GM21381 (cell line): ENCODE results near the gene TBC1D23.
A peak's percentile ranks its signal among the peaks of the same experiment; 100 is the strongest.
"Not testable (repeated sequence)": the region's sequence is repeated elsewhere in the genome, so short reads cannot be mapped to it uniquely, and the experiment has no call there.

Source experiments
- ATAC-seq: cut with Tn5 transposase; IDR thresholded peaks from one replicate; pipeline ENCODE4 v1.9.1; 2021; ENCODE audit warnings: mild to moderate bottlenecking, moderate library complexity; ENCODE audit not compliant: unreplicated experiment

Gene TBC1D23

GRCh38 chr3:100295089-100295488, 34.3 kb downstream of the TBC1D23 start:
- ATAC-seq = no peak

- no peak for ATAC-seq
Observed at GRCh38 chr3:100297784-100298183, 37.0 kb downstream of the TBC1D23 start.

- ATAC-seq = no peak
Observed at GRCh38 chr3:100299016-100299415, 38.2 kb downstream of the TBC1D23 start.

- no peak for ATAC-seq
Observed at GRCh38 chr3:100306695-100307094, 45.9 kb downstream of the TBC1D23 start.

GRCh38 chr3:100310355-100310965, 49.7 kb downstream of the TBC1D23 start:
- ATAC-seq = no peak

- no peak for ATAC-seq
Observed at GRCh38 chr3:100311011-100311410, 50.2 kb downstream of the TBC1D23 start.

- ATAC-seq = peak; percentile 64
Observed at GRCh38 chr3:100316641-100317069, 55.9 kb downstream of the TBC1D23 start.

- ATAC-seq = peak; percentile 76
Observed at GRCh38 chr3:100317912-100318311, 57.1 kb downstream of the TBC1D23 start.

GRCh38 chr3:100319951-100320350, 59.2 kb downstream of the TBC1D23 start:
- ATAC-seq = no peak

- ATAC-seq = no peak
Observed at GRCh38 chr3:100324044-100324443, 63.3 kb downstream of the TBC1D23 start.

- no peak for ATAC-seq
Observed at GRCh38 chr3:100325827-100326226, 65.0 kb downstream of the TBC1D23 start.

GRCh38 chr3:100327377-100327776, 66.6 kb downstream of the TBC1D23 start:
- not testable (repeated sequence) for ATAC-seq

- no peak for ATAC-seq
Observed at GRCh38 chr3:100329800-100330489, 69.2 kb downstream of the TBC1D23 start.

- ATAC-seq = no peak
Observed at GRCh38 chr3:100330651-100331050, 69.9 kb downstream of the TBC1D23 start.

- ATAC-seq = no peak
Observed at GRCh38 chr3:100331660-100332059, 70.9 kb downstream of the TBC1D23 start.

- ATAC-seq = no peak
Observed at GRCh38 chr3:100333051-100333450, 72.3 kb downstream of the TBC1D23 start.

GRCh38 chr3:100333970-100334487, 73.2 kb downstream of the TBC1D23 start:
- ATAC-seq = peak; percentile 14

- peak; percentile 97 for ATAC-seq
Observed at GRCh38 chr3:100334488-100335351, 73.9 kb downstream of the TBC1D23 start, which contains the start of gene NIT2. Gene NIT2 (plus strand): TSS chr3:100334757. CDS start chr3:100334792, 35 bp downstream.

GRCh38 chr3:100335434-100335833, 74.6 kb downstream of the TBC1D23 start:
- ATAC-seq = no peak

GRCh38 chr3:100336229-100336628, 75.4 kb downstream of the TBC1D23 start:
- not testable (repeated sequence) for ATAC-seq

GRCh38 chr3:100338911-100339310, 78.1 kb downstream of the TBC1D23 start:
- no peak for ATAC-seq
